Mesendoderm (in vitro differentiated cells): ENCODE data around the gene TPRG1.

ENCODE experiments used
- DNase-seq: peaks from one replicate; pipeline ENCODE4 v3.0.0; 2013
- H2AK5ac ChIP-seq: 2 replicates; pipeline ENCODE4 v1.6.1; 2013; ENCODE audit warnings: low read length, inconsistent platforms
- H2BK120ac ChIP-seq: 2 replicates; pipeline ENCODE4 v1.6.1; 2013; ENCODE audit warnings: low read depth, mild to moderate bottlenecking, low read length, moderate library complexity, mixed read lengths
- H2BK15ac ChIP-seq: replicated peaks from 2 replicates; pipeline ENCODE4 v1.6.1; 2013; ENCODE audit warnings: low read depth, mild to moderate bottlenecking, moderate library complexity
- H2BK5ac ChIP-seq: 2 replicates; pipeline ENCODE4 v1.6.1; 2013; ENCODE audit warnings: low read length, inconsistent platforms
- H3K18ac ChIP-seq: 2 replicates; pipeline ENCODE4 v1.6.1; 2013; ENCODE audit warnings: mild to moderate bottlenecking, low read length, mixed read lengths
- H3K23ac ChIP-seq: one replicate; pipeline ENCODE4 v1.6.1; 2013; ENCODE audit warnings: low read length
- H3K27ac ChIP-seq: 2 replicates; pipeline ENCODE4 v1.5.1; 2013; ENCODE audit warnings: low read depth, mild to moderate bottlenecking, inconsistent platforms, low read length, moderate library complexity
- H3K27me3 ChIP-seq: 2 replicates; pipeline ENCODE4 v1.6.1; 2013; ENCODE audit warnings: low read length, control low read depth, mild to moderate bottlenecking, inconsistent platforms; ENCODE audit not compliant: insufficient read depth, poor library complexity
- H3K36me3 ChIP-seq: 2 replicates; pipeline ENCODE4 v1.6.1; 2013; ENCODE audit warnings: low read length, inconsistent platforms; ENCODE audit not compliant: control insufficient read depth, insufficient read depth
- H3K4ac ChIP-seq: one replicate; pipeline ENCODE4 v1.6.1; 2013; ENCODE audit warnings: low read depth, mild to moderate bottlenecking, low read length, moderate library complexity
- H3K4me1 ChIP-seq: 2 replicates; pipeline ENCODE4 v1.6.1; 2013; ENCODE audit warnings: low read depth, low read length, inconsistent platforms; ENCODE audit not compliant: control insufficient read depth
- H3K4me2 ChIP-seq: 2 replicates; pipeline ENCODE4 v1.6.1; 2013; ENCODE audit warnings: low read length
- H3K4me3 ChIP-seq: 2 replicates; pipeline ENCODE4 v1.5.1; 2013; ENCODE audit warnings: mild to moderate bottlenecking, low read length
- H3K56ac ChIP-seq: one replicate; pipeline ENCODE4 v1.6.1; 2013; ENCODE audit warnings: low read length
- H3K79me1 ChIP-seq: 2 replicates; pipeline ENCODE4 v1.6.1; 2013; ENCODE audit warnings: low read length, inconsistent platforms
- H3K79me2 ChIP-seq: 2 replicates; pipeline ENCODE4 v1.6.1; 2013; ENCODE audit warnings: mild to moderate bottlenecking, low read length; ENCODE audit not compliant: control insufficient read depth, insufficient read depth
- H3K9ac ChIP-seq: 2 replicates; pipeline ENCODE4 v1.6.1; 2013; ENCODE audit warnings: low read length, inconsistent platforms
- H4K5ac ChIP-seq: one replicate; pipeline ENCODE4 v1.6.1; 2013; ENCODE audit warnings: low read length
- H4K8ac ChIP-seq: one replicate; pipeline ENCODE4 v1.6.1; 2013; ENCODE audit warnings: low read depth, mild to moderate bottlenecking, control low read depth, low read length, moderate library complexity
- WGBS: extraction: QIAGEN DNeasy Blood & Tissue Kit; methylation state at CpG from one replicate; pipeline ENCODE4 v1.1.7; 2013; ENCODE audit warnings: low lambda C conversion rate, missing lambda C conversion rate; ENCODE audit not compliant: insufficient coverage; ENCODE audit errors: extremely low coverage; 5-methylcytosine and 5-hydroxymethylcytosine counted together

Gene TPRG1

GRCh38 chr3:189286916-189287315 is 115.1 kb downstream of the TPRG1 start:
- Histone ChIP-seq H2BK5ac (no peak overlapping the region), H3K9ac (no peak overlapping the region), H3K4me1 (no peaks in the 10 kb centered on the region), H3K4me3 (no peak overlapping the region), H3K18ac (no peak overlapping the region), H2BK120ac (no peak overlapping the region), H3K4me2 (no peak overlapping the region), H3K4ac (no peak overlapping the region), H3K79me1 (no peaks in the 10 kb centered on the region), H4K8ac (no peak overlapping the region), H3K27ac (no peak overlapping the region), H3K79me2 (no peaks in the 10 kb centered on the region), H3K27me3 (no peaks in the 10 kb centered on the region), H3K36me3 (no peaks in the 10 kb centered on the region), H2BK15ac (no peak overlapping the region), H4K5ac (no peak overlapping the region), H2AK5ac (no peak overlapping the region), H3K23ac (no peak overlapping the region), H3K56ac (no peak overlapping the region)
- WGBS: no CpG with 5 or more reads among the region's 5 CpGs
- DNase-seq: no peak

DNA sequence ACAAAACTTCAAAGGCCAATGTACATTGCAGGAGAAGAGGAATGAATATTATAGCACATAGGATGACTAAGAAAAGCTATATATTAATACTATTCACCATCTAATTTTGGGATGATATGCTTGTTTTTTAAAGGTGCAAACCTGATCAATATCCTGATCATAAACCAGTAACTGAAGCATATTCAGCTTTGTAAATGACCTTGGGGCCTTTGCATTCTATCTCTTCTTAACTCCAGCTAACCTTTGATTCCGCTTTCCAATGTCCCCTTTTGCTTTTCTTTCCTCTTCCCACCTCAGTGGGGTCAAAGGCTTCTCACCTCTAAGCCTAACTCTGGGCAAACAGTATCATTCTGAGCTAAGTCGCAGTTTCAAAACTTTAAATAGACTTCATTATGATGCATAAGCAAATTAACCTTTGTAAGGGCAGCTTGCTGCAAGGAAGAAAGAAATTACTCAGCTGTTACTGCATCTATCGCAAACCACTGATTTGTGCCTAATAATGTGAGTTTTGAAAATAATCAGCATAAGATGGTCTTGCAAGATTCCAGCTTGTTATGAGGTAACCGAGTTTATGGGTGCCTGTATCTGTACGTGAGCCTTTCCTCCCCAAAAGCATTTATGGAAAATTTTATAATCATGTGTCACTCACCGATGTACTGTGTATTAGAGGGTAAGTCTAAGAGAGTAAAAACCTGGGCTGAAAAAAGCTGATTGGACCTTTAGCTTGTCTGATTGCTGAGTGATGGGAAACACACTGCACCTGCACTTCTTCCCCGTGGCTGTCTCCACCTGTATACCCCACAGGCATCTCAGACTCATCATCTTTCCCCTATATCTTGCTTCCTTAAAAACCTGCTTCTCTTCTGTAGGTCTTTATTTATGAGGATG is 116.8 kb downstream of the TPRG1 start:
- no peak overlapping the region for H3K27ac ChIP-seq
- no peaks in the 10 kb centered on the region for H3K79me1 ChIP-seq
- no CpG with 5 or more reads among the region's 7 CpGs for WGBS
- no peak overlapping the region for H3K4me3 ChIP-seq
- H3K4me2 ChIP-seq: no peak overlapping the region
- H2BK120ac ChIP-seq: no peak overlapping the region
- no peaks in the 10 kb centered on the region for H3K79me2 ChIP-seq
- H3K27me3 ChIP-seq: no peaks in the 10 kb centered on the region
- H2AK5ac ChIP-seq: no peak overlapping the region
- no peak for DNase-seq
- no peak overlapping the region for H3K18ac ChIP-seq
- no peak overlapping the region for H4K5ac ChIP-seq
- H3K4me1 ChIP-seq: no peaks in the 10 kb centered on the region
- no peak overlapping the region for H4K8ac ChIP-seq
- no peaks in the 10 kb centered on the region for H3K36me3 ChIP-seq
- no peak overlapping the region for H3K56ac ChIP-seq
- no peak overlapping the region for H3K4ac ChIP-seq
- H2BK5ac ChIP-seq: no peak overlapping the region
- no peak overlapping the region for H3K23ac ChIP-seq
- H2BK15ac ChIP-seq: no peak overlapping the region
- H3K9ac ChIP-seq: no peak overlapping the region

GRCh38 chr3:189289251-189289650 is 117.5 kb downstream of the TPRG1 start:
- H3K79me2 ChIP-seq: no peaks in the 10 kb centered on the region
- no peak overlapping the region for H3K9ac ChIP-seq
- H3K56ac ChIP-seq: no peak overlapping the region
- no peak for DNase-seq
- H2AK5ac ChIP-seq: no peak overlapping the region
- no peaks in the 10 kb centered on the region for H3K79me1 ChIP-seq
- no peaks in the 10 kb centered on the region for H3K27me3 ChIP-seq
- H3K36me3 ChIP-seq: no peaks in the 10 kb centered on the region
- H3K27ac ChIP-seq: no peak overlapping the region
- no peak overlapping the region for H4K8ac ChIP-seq
- no peak overlapping the region for H3K18ac ChIP-seq
- H3K4me1 ChIP-seq: no peaks in the 10 kb centered on the region
- WGBS: no CpG with 5 or more reads among the region's 2 CpGs
- no peak overlapping the region for H3K4ac ChIP-seq
- H2BK5ac ChIP-seq: no peak overlapping the region
- H3K4me3 ChIP-seq: no peak overlapping the region
- no peak overlapping the region for H3K4me2 ChIP-seq
- no peak overlapping the region for H2BK120ac ChIP-seq
- H4K5ac ChIP-seq: no peak overlapping the region
- no peak overlapping the region for H3K23ac ChIP-seq
- H2BK15ac ChIP-seq: no peak overlapping the region

- Histone ChIP-seq H4K8ac (no peak overlapping the region), H2BK15ac (no peak overlapping the region), H3K18ac (no peak overlapping the region), H3K56ac (no peak overlapping the region), H3K9ac (no peak overlapping the region), H3K36me3 (no peaks in the 10 kb centered on the region), H4K5ac (no peak overlapping the region), H3K4me2 (no peak overlapping the region), H2BK5ac (no peak overlapping the region), H3K4me1 (no peaks in the 10 kb centered on the region), H3K79me1 (no peaks in the 10 kb centered on the region), H3K27me3 (no peaks in the 10 kb centered on the region), H3K4me3 (no peak overlapping the region), H2AK5ac (no peak overlapping the region), H3K23ac (no peak overlapping the region), H3K79me2 (no peaks in the 10 kb centered on the region), H3K4ac (no peak overlapping the region), H3K27ac (no peak overlapping the region), H2BK120ac (no peak overlapping the region)
- DNase-seq: peak; percentile 28
- WGBS: no CpG with 5 or more reads among the region's 6 CpGs
These were observed 121.1 kb downstream of the TPRG1 start for GRCh38 chr3:189292667-189293484.

DNA sequence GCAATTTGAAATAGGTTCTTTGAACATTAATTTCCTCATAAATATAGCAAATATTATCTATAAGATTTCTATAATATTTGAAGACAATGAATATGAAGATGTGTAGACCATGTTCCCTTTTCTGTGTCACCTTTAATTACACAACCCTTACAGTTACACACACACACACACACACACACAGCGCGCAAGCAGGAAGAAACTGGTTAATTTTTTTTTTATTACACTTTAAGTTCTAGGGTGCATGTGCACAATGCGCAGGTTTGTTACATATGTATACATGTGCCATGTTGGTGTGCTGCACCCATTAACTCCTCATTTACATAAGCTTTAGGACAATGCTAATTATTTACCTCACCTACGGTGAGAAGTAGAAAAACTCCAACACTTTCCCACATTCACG is 122.9 kb downstream of the TPRG1 start:
- Histone ChIP-seq H2BK5ac (no peak overlapping the region), H3K4me1 (no peaks in the 10 kb centered on the region)
- WGBS: no CpG with 5 or more reads among the region's 5 CpGs

More for the DNA sequence above, 122.9 kb downstream of the TPRG1 start:
- H3K4ac ChIP-seq: no peak overlapping the region
- H3K79me1 ChIP-seq: no peaks in the 10 kb centered on the region
- H3K36me3 ChIP-seq: no peaks in the 10 kb centered on the region
- H2BK120ac ChIP-seq: no peak overlapping the region
- no peaks in the 10 kb centered on the region for H3K27me3 ChIP-seq
- H3K4me2 ChIP-seq: no peak overlapping the region
- H3K27ac ChIP-seq: no peak overlapping the region
- no peak overlapping the region for H3K9ac ChIP-seq
- no peak overlapping the region for H3K4me3 ChIP-seq
- H3K18ac ChIP-seq: no peak overlapping the region
- no peak overlapping the region for H2BK15ac ChIP-seq
- no peak overlapping the region for H4K8ac ChIP-seq
- no peaks in the 10 kb centered on the region for H3K79me2 ChIP-seq
- no peak for DNase-seq
- H2AK5ac ChIP-seq: no peak overlapping the region
- no peak overlapping the region for H3K23ac ChIP-seq
- H4K5ac ChIP-seq: no peak overlapping the region
- no peak overlapping the region for H3K56ac ChIP-seq
